Skeletal muscle tissue (tissue), 4 donors: ENCODE results near the gene SOX18. TPM values are rescaled to one million over a fixed set of nuclear protein-coding genes. Genes with fewer than 3 reads are reported as not detected.

Source experiments
- H3K27ac ChIP-seq: one replicate; pipeline ENCODE4 v1.7.0; 2013; ENCODE audit warnings: mild to moderate bottlenecking, low read depth, low read length, inconsistent platforms
- H3K27me3 ChIP-seq, 3 donors: one replicate each; pipeline ENCODE4 v1.7.0; 2013; ENCODE audit warnings: low read length in 3 of 3; ENCODE audit not compliant: control insufficient read depth in 3 of 3, insufficient read depth in 3 of 3
- H3K36me3 ChIP-seq, 3 donors: one replicate each; pipeline ENCODE4 v1.7.0; 2013; ENCODE audit warnings: low read length in 3 of 3; ENCODE audit not compliant: control insufficient read depth in 3 of 3, insufficient read depth in 3 of 3
- H3K4me1 ChIP-seq, 3 donors: one replicate each; pipeline ENCODE4 v1.7.0; 2013; ENCODE audit warnings: low read length in 3 of 3, mild to moderate bottlenecking in 3 of 3; ENCODE audit not compliant: control insufficient read depth in 3 of 3, insufficient read depth in 3 of 3
- H3K4me3 ChIP-seq, 3 donors: one replicate each; pipeline ENCODE4 v1.7.0; 2013; ENCODE audit warnings: low read length in 3 of 3
- H3K9ac ChIP-seq, 3 donors: one replicate each; pipeline ENCODE4 v1.7.0; 2013; ENCODE audit warnings: low read length in 3 of 3, mild to moderate bottlenecking in 3 of 3, moderate library complexity in 2 of 3, low read depth in 1 of 3
- H3K9me3 ChIP-seq, 3 donors: one replicate each; pipeline ENCODE4 v1.7.0; 2013; ENCODE audit warnings: low read length in 3 of 3; ENCODE audit not compliant: control insufficient read depth in 3 of 3
- total RNA-seq: library from RNA; depleted of rRNA; stranded (reverse); fragments of >200 nt; gene quantifications from one replicate; pipeline ENCODE4 v1.2.3, GENCODE V29; 2014
- donor health status: Osteomylitis.

Gene SOX18
- total RNA-seq, 1 donor from 2014 or later: 3.7 TPM

DNA sequence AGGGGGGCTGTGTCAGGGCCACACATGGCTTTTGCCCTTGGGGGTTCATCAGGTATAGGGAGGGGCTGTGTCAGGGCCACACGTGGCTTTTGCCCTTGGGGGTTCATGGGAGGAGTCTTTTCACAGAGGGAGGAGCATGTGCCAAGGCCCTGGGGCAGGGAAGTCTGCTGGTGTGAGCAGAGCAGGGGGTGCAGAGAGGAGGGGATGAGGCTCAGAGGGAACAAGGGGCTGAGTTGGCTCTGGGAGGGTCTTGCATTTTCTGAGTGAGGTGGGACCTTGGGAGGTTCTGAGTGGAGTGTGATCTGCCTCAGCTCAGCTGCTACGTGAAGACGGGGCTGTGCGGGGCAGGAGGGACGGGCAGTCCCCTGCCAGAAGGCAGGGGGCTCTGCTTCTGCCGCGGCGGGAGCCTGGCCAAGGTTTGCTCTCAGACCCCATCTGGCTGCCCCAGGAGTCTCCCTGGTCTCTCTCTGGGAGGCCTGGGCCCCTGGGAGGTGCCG lies 6.0 kb upstream of the SOX18 start:
- Histone ChIP-seq H3K36me3 (no peaks in the 10 kb centered on the region), H3K27me3 (peaks cover 28 to 62% (median 52%) of the 10 kb centered on the region in 3 donors), H3K4me3 (no peak overlapping the region), H3K9me3 (no peaks in the 10 kb centered on the region), H3K27ac (peak overlapping the region; percentile 76), H3K4me1 (peaks cover 2 to 22% (median 18%) of the 10 kb centered on the region in 3 donors), H3K9ac (peak overlapping the region in 1 of 3 donors; percentile 45)

- Histone ChIP-seq H3K9me3 (no peaks in the 10 kb centered on the region), H3K9ac (peak overlapping the region in 1 of 3 donors; percentile 62), H3K4me1 (peaks cover 2 to 26% (median 18%) of the 10 kb centered on the region in 3 donors), H3K4me3 (peak overlapping the region in 1 of 3 donors; percentile 13), H3K27ac (peak overlapping the region; percentile 70), H3K27me3 (peaks cover 36 to 70% (median 60%) of the 10 kb centered on the region in 3 donors), H3K36me3 (no peaks in the 10 kb centered on the region)
Measured at GRCh38 chr20:64053841-64054661, 4.6 kb upstream of the SOX18 start.

GRCh38 chr20:64052987-64053840 lies 3.8 kb upstream of the SOX18 start:
- Histone ChIP-seq H3K27me3 (peaks cover 39 to 75% (median 60%) of the 10 kb centered on the region in 3 donors), H3K9ac (peak overlapping the region in 1 of 3 donors; percentile 62), H3K4me1 (peaks cover 2 to 25% (median 18%) of the 10 kb centered on the region in 3 donors), H3K4me3 (peak overlapping the region in 2 of 3 donors; percentile 7 to 29), H3K36me3 (no peaks in the 10 kb centered on the region), H3K27ac (peak overlapping the region; percentile 70), H3K9me3 (no peaks in the 10 kb centered on the region)

DNA sequence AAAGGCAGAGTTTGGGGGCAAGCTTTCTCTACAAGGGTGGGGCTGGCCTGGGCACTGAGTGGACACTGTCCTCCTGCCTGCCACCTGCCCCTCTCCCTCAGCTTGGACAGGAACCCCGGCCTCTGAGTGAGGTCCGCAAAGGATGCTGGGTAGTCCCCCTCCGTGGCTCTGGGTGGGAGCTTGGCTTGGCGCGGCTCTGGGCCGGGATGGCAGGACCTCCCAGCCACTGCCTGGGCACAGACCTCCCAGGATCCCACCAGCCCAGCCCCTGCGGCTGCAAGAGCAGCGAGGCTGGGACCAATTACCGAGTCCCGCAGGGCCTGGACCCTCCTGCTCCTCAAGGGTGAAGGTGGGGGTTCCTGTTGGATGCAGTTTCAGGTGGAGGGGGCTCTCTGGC lies 2.9 kb upstream of the SOX18 start:
- peak overlapping the region; percentile 70 for H3K27ac ChIP-seq
- H3K4me1 ChIP-seq: peaks cover 0 to 23% (median 14%) of the 10 kb centered on the region in 3 donors
- H3K4me3 ChIP-seq: no peak overlapping the region
- no peaks in the 10 kb centered on the region for H3K9me3 ChIP-seq
- peaks cover 40 to 73% (median 67%) of the 10 kb centered on the region in 3 donors for H3K27me3 ChIP-seq
- H3K36me3 ChIP-seq: no peaks in the 10 kb centered on the region
- peak overlapping the region in 1 of 3 donors; percentile 25 for H3K9ac ChIP-seq

GRCh38 chr20:64051561-64052325 lies 2.3 kb upstream of the SOX18 start:
- Histone ChIP-seq H3K9ac (peak overlapping the region in 2 of 3 donors; percentile 25 to 57), H3K27ac (peak overlapping the region; percentile 70), H3K9me3 (no peaks in the 10 kb centered on the region), H3K4me1 (peaks cover 0 to 20% (median 12%) of the 10 kb centered on the region in 3 donors), H3K27me3 (peaks cover 43 to 74% (median 67%) of the 10 kb centered on the region in 3 donors), H3K36me3 (peaks cover 0 to 2% (median 0%) of the 10 kb centered on the region in 3 donors), H3K4me3 (no peak overlapping the region)

GRCh38 chr20:64051033-64051452 lies 1.6 kb upstream of the SOX18 start:
- peaks cover 0 to 2% (median 0%) of the 10 kb centered on the region in 3 donors for H3K36me3 ChIP-seq
- no peaks in the 10 kb centered on the region for H3K9me3 ChIP-seq
- H3K27ac ChIP-seq: peak overlapping the region; percentile 70
- H3K9ac ChIP-seq: peak overlapping the region in 2 of 3 donors; percentile 23 to 57
- peaks cover 48 to 75% (median 74%) of the 10 kb centered on the region in 3 donors for H3K27me3 ChIP-seq
- peaks cover 0 to 20% (median 12%) of the 10 kb centered on the region in 3 donors for H3K4me1 ChIP-seq
- H3K4me3 ChIP-seq: no peak overlapping the region

DNA sequence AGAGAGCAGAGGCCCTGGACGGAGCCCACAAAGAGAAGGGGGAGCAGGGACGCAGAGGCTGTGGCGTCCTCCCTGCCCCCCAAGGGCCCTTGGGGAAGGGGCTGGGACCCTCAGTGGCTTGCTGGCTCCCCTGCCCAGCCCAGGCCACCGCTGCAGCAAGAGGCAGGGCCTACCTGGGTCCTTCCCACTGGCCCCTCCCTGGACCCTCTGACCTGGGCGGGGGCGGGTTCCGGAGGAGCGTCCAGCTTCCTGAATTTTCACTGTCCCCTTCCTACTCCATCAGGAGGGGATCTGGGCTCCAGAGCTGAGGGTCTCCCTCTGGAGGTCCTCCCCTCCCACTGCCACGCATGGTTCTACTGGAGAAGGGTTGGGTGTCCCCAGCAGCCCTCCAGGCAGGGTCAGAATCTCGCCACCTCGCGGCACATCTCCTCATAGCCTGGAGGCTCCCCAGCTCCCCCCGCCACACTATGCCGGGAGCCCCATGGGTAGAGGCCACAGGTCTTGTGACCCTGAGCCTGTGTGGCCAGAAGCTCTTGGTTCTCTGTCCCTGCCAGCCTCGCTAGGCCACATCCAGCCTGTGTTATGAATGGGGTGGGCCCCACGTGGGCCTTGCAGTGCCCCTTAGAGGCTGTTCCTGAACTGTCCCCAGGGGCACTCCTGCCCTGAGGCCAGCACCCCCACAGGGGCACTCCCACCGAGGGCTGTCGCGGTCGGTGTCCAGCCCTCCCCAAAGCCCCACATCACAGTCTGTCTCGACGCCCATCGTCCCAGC lies 1.0 kb upstream of the SOX18 start:
- Histone ChIP-seq H3K4me3 (peak overlapping the region; percentile 1 to 58 (median 48)), H3K27me3 (peaks cover 52 to 76% (median 75%) of the 10 kb centered on the region in 3 donors)

GRCh38 chr20:64049878-64050260 lies 430 bp upstream of the SOX18 start:
- Histone ChIP-seq H3K9me3 (no peaks in the 10 kb centered on the region), H3K36me3 (peaks cover 0 to 2% (median 0%) of the 10 kb centered on the region in 3 donors), H3K9ac (peak overlapping the region in 2 of 3 donors; percentile 51 to 62), H3K4me1 (peaks cover 0 to 14% (median 7%) of the 10 kb centered on the region in 3 donors), H3K27ac (peak overlapping the region; percentile 70), H3K27me3 (peaks cover 57 to 78% (median 78%) of the 10 kb centered on the region in 3 donors), H3K4me3 (peak overlapping the region; percentile 1 to 58 (median 48))

More for the DNA sequence above, 1.0 kb upstream of the SOX18 start:
- Histone ChIP-seq H3K9me3 (no peaks in the 10 kb centered on the region), H3K27ac (peak overlapping the region; percentile 70), H3K9ac (peak overlapping the region; percentile 23 to 62 (median 57)), H3K4me1 (peaks cover 0 to 18% (median 11%) of the 10 kb centered on the region in 3 donors), H3K36me3 (peaks cover 0 to 2% (median 0%) of the 10 kb centered on the region in 3 donors)
